Measurements from ENCODE around the gene SYTL1. TPM values are rescaled to one million over a fixed set of nuclear protein-coding genes. Genes with fewer than 3 reads are reported as not detected.

The SYTL1 gene
- total RNA-seq, 2 donors from 2014 or later = 26.0 to 43.4 TPM

DNA sequence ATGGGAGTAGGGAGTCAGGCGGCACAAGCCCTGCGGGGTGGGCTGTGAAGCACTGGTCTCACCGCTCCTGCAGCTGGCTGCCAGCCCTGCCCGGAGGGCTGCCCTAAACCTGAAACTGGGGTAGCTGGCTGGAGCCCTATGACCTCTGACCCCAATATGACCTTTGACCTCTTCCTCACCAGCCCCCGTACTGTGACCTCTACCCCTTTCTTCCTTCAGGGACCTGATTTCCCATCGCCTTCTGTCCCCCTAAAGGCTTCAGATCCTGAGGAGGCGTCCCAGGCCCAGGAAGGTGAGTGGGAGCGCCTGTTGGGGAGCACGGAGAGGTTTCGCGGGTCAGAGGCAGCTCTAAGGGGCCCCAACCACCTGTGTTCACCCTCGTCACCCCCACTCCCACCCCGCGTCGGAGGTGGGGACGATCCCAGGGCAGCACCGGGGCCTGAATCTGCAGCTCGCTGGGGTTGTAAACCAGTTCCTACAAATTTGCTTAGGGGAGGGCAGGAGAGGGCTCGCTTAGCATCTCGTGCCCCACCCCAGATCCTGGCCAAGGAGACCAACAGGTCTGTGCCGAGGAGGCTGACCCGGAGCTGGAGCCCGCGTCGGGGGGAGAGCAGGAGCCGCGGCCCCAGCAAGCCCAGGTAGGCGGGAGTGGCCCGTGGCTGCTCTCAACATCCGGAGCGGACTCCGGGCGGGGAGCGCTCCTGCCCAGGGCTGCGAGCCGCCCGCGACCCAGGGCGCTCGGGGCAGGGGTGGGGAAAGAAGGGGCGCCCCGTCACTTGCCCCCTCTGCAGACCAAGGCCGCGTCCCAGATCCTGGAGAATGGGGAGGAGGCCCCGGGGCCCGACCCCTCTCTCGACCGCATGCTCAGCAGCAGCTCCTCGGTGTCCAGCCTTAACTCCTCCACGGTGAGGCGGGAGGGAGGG lies 7.3 kb downstream of the SYTL1 start:
- H3K27me3 Mint-ChIP-seq = no peaks in the 10 kb centered on the region
- H3K4me1 Mint-ChIP-seq = peaks cover 11% of the 10 kb centered on the region
- H3K27ac Mint-ChIP-seq = no peak overlapping the region
- peaks cover 10% of the 10 kb centered on the region for H3K36me3 Mint-ChIP-seq (ENCODE audit: low read depth)
- peak; percentile 75 for ATAC-seq (replicated peaks)
- no peaks in the 10 kb centered on the region for H3K9me3 Mint-ChIP-seq
- peak overlapping the region; percentile 67 for H3K4me3 Mint-ChIP-seq

DNA sequence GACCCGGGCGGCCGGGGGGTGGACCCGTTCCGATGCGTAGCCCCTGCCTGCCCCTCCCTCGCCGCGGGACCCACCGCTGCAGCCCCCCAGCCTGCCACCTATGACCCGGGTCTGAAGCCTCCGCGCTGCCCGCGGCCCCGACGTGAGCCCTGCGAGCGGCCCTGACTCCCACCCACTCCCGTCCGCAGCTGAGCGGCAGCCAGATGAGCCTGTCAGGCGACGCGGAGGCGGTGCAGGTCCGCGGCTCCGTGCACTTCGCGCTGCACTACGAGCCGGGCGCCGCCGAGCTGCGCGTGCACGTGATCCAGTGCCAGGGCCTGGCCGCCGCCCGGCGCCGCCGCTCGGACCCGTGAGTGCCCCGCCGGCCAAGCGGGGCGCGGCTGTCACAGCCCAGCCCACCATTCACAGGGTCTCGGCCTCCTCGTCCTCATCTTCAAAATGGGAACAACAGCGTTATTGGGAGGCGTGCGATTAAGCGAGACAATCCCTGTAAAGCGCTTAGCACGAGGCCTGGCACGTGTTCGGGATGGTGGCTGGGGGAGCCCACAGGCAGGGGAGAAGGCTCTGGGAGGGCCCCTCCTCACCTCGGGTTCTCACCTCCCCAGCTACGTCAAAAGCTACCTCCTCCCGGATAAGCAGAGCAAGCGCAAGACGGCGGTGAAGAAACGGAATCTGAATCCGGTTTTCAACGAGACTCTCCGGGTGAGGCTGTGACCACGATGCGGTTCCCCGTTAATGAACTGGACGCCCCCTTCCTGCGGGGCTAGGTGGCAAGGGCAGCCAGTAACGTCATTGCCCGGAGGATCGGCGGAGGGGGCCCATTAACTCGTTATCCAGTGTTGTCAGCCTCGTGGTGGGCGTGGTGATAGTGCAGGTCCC lies 8.2 kb downstream of the SYTL1 start:
- peaks cover 10% of the 10 kb centered on the region for H3K36me3 Mint-ChIP-seq (ENCODE audit: low read depth)
- no peak overlapping the region for H3K27ac Mint-ChIP-seq
- no peaks in the 10 kb centered on the region for H3K9me3 Mint-ChIP-seq
- peak; percentile 82 for ATAC-seq (replicated peaks)
- no peaks in the 10 kb centered on the region for H3K27me3 Mint-ChIP-seq
- no peak overlapping the region for H3K4me3 Mint-ChIP-seq
- peaks cover 11% of the 10 kb centered on the region for H3K4me1 Mint-ChIP-seq

DNA sequence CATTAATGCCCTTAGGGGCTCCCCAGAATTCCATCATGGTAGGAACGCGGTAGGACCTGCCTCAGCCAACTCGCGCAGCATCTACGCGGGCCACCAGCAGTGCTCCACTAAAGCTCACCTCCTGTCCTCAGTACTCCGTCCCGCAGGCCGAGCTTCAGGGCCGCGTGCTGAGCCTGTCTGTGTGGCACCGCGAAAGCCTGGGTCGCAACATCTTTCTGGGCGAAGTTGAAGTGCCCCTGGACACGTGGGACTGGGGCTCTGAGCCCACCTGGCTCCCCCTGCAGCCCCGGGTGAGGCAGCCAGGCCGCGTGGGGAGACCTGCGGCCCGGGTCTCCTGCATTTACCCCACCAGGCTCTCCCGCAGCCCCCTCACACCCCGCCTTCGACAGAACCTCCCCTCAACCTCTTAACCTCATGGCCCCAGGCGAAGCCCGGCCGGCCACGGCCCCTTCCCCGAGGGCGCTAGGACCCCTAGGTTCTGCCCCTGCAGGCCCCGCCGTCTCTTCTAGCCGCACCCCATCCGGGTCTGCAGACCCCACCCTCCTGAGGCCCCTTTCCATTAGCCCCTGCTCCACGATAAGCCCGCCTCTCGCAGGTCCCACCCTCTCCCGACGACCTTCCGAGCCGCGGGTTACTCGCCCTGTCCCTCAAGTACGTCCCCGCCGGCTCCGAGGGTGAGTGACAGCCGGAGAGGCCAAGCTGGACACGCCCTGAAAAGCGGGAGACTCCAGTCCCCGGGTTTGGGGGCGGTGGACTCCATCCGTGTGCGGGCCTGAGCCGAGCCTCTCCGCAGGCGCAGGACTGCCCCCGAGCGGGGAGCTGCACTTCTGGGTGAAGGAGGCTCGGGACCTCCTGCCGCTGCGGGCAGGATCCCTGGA lies 9.1 kb downstream of the SYTL1 start:
- ATAC-seq (replicated peaks) = no peak
- H3K4me3 Mint-ChIP-seq = no peak overlapping the region

DNA sequence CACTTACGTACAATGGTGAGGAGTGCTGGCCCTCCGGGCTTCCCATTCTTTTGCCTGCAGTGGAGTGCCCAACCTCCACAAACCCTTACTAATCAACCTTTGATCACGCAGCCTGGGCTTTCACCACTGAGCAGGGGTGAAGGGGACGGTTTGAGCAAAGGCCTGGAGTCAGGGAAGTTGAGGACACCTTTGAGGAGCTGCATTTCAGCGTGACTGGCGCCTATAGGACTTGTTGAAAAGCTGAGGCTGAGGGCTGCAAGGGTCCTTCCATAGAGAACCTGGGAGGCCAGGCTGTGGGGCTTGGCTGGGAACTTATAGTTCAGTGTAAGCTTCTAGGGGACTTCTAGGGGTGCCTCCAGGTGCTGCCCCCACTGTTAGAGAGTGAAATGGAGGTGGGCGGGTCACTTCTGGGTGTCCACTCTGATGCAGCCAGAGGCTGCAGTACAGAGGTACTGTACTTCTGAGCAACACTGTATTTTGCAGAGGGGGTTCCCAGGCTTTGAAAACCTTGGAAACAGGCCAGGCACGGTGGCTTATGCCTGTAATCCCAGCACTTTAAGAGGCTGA lies 9.8 kb downstream of the SYTL1 start:
- Mint-ChIP-seq H3K27ac (no peak overlapping the region), H3K4me1 (peaks cover 5% of the 10 kb centered on the region), H3K36me3 (ENCODE audit: low read depth) (no peaks in the 10 kb centered on the region), H3K4me3 (no peak overlapping the region), H3K27me3 (no peaks in the 10 kb centered on the region), H3K9me3 (no peaks in the 10 kb centered on the region)
- no peak for ATAC-seq (replicated peaks)

More for the DNA sequence above, 9.1 kb downstream of the SYTL1 start:
- H3K36me3 Mint-ChIP-seq (ENCODE audit: low read depth) = peaks cover 5% of the 10 kb centered on the region
- peaks cover 10% of the 10 kb centered on the region for H3K4me1 Mint-ChIP-seq
- H3K9me3 Mint-ChIP-seq = no peaks in the 10 kb centered on the region
- H3K27ac Mint-ChIP-seq = no peak overlapping the region
- no peaks in the 10 kb centered on the region for H3K27me3 Mint-ChIP-seq

DNA sequence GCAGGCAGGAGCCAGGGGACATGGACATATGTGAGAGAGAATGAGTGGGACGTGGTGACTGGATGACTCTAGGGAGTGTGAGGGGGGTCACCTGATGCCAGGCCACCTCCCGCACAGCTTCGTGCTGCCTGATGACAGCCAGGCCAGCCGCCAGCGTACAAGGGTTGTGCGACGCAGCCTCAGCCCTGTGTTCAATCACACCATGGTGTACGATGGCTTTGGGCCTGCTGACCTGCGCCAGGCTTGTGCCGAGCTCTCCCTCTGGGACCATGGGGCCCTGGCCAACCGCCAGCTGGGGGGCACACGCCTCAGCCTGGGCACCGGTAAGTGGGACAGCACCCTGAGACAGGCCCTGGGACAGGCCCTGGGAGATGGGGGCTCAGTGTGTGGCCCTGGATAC lies 11.3 kb downstream of the SYTL1 start:
- no peak for ATAC-seq (replicated peaks)
- Mint-ChIP-seq H3K4me1 (no peaks in the 10 kb centered on the region), H3K27ac (no peak overlapping the region), H3K4me3 (no peak overlapping the region), H3K9me3 (no peaks in the 10 kb centered on the region), H3K36me3 (ENCODE audit: low read depth) (no peaks in the 10 kb centered on the region), H3K27me3 (no peaks in the 10 kb centered on the region)

DNA sequence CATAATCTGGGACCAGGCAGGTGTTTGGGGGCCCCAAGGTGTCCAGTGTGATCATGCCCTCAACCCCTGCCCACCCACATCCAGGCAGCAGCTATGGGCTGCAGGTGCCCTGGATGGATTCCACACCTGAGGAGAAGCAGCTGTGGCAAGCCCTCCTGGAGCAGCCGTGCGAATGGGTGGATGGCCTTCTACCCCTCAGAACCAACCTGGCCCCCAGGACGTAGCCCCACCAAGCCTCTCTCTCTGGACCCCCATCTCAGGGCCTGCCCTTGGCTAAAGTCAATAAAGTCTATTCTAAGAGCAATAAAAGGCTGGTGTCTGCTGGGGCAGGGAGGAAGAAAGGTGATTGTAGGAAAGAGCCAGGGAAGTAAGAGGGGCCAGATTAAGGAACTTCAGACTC lies 11.8 kb downstream of the SYTL1 start:
- Mint-ChIP-seq H3K36me3 (ENCODE audit: low read depth) (no peaks in the 10 kb centered on the region), H3K4me1 (no peaks in the 10 kb centered on the region), H3K4me3 (no peak overlapping the region), H3K27ac (no peak overlapping the region), H3K9me3 (no peaks in the 10 kb centered on the region), H3K27me3 (no peaks in the 10 kb centered on the region)
- no peak for ATAC-seq (replicated peaks)

DNA sequence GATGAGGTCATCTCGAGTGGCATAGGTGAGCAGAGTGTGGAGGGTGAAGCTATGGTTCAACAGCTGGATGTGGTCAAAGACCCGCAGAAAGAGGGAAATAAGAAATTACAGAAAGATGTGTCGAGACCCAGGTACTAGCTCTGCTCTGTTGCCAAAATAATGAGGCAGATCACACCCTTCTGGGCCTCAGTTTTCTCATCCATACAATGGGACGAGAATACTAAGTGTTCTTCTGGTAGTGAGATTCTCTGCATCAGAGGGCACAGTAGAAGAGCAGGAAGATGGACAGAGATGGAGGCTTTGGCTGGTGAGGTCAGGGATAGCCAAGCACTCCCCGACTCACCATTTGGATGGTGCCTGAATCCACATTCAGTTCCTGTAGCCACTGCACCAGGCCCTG lies 13.9 kb downstream of the SYTL1 start:
- Mint-ChIP-seq H3K4me1 (peaks cover 7% of the 10 kb centered on the region), H3K4me3 (peak overlapping the region; percentile 71)

DNA sequence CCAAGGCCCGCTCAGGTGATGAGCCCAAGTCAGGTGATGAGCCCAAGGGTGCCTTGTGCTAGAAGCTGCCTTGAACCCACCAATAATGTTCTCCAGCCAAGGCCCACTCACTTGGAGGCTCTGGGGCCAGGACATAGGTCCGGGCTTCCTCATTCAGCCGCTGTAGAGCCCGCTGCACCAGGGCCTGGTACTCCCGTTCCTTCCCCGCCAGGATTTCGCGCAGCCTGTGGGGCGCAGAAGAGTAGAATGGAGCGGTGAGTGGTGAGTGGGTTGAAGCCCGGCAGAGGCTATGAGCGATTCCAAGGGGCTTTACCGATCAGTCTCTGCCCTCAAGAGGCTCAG lies 14.4 kb downstream of the SYTL1 start:
- H3K36me3 Mint-ChIP-seq (ENCODE audit: low read depth) = no peaks in the 10 kb centered on the region
- peak overlapping the region; percentile 65 for H3K27ac Mint-ChIP-seq
- peak overlapping the region; percentile 71 for H3K4me3 Mint-ChIP-seq
- H3K27me3 Mint-ChIP-seq = no peaks in the 10 kb centered on the region
- peaks cover 7% of the 10 kb centered on the region for H3K4me1 Mint-ChIP-seq
- no peaks in the 10 kb centered on the region for H3K9me3 Mint-ChIP-seq
- ATAC-seq (replicated peaks) = no peak

More for the DNA sequence above, 13.9 kb downstream of the SYTL1 start:
- no peaks in the 10 kb centered on the region for H3K27me3 Mint-ChIP-seq
- peak overlapping the region; percentile 12 for H3K27ac Mint-ChIP-seq
- ATAC-seq (replicated peaks) = no peak
- no peaks in the 10 kb centered on the region for H3K36me3 Mint-ChIP-seq (ENCODE audit: low read depth)
- H3K9me3 Mint-ChIP-seq = no peaks in the 10 kb centered on the region

DNA sequence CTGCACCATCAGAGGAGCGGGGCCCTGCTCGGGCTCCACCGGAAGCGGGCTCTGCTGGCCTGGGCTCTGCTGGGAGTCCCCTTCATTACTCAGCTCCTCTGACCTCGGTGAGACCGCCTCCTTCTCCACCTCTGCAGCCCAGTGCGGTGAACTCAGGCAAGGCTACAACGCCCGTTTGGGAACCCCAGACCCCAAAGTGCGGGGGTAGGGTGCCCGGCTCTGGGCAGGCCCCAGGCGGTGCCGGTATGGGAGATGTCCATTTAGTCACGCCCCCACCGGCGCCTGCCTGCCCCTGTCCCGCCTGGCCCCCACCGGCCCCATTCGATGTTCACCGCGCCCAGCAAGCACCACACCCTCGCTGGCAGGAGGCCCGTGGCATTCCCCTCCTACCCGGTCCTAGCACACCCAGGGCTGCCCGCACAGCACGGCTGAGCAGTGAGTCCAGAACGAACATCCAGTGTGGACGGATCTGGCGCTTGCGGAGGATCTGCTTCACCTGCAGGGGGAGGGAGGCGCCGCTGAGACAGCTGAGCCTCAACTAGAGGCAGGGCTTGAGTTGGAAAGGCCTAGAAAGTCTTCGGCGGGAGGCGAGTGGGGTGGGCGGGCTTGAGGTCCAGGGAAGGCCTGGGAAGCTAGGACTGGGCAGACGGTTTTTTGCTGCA lies 14.9 kb downstream of the SYTL1 start:
- peak; percentile 70 for ATAC-seq (replicated peaks)
- Mint-ChIP-seq H3K27ac (peak overlapping the region; percentile 76), H3K9me3 (no peaks in the 10 kb centered on the region), H3K27me3 (no peaks in the 10 kb centered on the region), H3K4me1 (peaks cover 7% of the 10 kb centered on the region), H3K36me3 (ENCODE audit: low read depth) (no peaks in the 10 kb centered on the region), H3K4me3 (peak overlapping the region; percentile 71)

DNA sequence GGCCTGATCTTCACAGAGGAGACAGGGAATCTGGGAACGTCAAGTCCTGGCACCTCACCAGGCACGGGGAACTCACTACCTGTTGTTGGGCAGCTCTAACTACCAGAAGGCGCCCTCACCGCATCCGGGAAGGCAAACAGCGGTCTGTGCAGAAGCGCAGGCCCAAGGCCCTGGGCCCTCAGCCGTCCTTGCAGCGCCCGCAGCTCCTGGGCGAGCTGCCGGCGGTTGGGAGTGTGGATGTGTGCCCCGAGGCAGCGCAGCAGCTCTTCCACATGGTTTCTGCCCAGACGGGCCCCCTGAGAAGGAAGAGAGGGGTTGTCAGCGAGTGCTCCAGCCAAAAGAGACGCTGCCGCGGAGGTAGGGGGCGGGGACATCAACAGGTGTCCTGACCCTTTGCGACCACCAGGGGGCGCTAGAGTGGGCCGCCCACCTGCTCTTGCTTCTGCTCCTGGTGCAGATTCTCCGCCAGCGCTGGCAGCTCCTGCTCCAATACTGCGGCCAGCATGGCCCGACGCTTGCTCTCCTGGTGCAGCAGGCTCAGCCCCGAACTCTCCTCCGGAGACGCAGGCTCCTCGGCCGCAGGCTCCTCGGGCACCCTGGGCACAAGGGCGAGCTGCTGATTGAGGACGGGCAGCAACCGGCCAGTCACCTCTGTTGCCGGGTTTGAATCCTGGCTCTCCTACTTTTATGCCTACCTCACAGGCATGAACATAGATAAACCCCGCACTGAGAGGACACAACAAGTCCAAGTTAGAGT lies 15.6 kb downstream of the SYTL1 start:
- no peaks in the 10 kb centered on the region for H3K9me3 Mint-ChIP-seq
- H3K4me3 Mint-ChIP-seq = peak overlapping the region; percentile 71
- peaks cover 7% of the 10 kb centered on the region for H3K4me1 Mint-ChIP-seq
- H3K36me3 Mint-ChIP-seq (ENCODE audit: low read depth) = no peaks in the 10 kb centered on the region
- peak; percentile 73 for ATAC-seq (replicated peaks)
- H3K27ac Mint-ChIP-seq = peak overlapping the region; percentile 76
- H3K27me3 Mint-ChIP-seq = no peaks in the 10 kb centered on the region

DNA sequence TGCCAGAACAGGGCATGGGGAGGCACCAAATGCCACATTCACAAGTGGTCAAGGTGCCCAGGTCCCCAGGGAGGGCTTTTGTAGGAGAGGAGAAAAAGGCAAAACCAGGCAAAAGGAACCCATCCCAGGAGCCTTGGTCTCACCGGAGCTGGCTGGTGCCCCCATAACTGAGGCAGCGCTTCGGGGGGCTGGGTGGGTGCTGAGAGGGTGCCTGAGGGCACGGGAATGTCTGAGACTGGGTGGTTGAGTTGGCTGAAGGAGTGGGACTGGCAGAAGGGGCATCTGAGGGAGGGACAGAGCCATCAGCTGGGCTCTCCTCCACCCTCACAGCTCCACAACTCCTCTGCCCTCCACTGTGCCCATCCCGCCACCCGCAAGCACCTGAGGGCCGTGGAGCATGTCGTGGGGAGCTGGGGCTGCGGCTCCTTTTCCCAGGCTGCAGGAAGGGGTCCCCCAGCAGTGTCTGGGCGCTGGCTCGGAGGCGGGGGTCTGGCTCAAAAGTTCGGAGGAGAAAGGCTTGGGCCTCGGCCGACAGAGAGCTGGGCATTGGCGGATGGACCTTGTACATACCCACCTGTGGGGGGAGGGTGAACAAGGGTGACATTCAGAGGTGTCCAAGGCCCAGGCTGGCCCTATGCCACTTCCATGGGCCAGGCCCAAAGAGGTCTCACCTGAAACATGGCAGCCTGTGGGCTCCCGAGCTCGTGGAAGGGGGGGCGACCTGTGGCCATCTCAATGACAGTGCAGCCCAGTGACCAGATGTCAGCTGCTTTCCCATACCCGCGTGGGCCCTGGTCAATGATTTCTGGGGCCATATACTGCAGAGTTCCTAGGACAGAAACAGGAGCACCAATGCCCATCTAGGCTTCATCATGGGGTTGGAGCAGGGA lies 16.5 kb downstream of the SYTL1 start:
- peaks cover 7% of the 10 kb centered on the region for H3K4me1 Mint-ChIP-seq
- H3K36me3 Mint-ChIP-seq (ENCODE audit: low read depth) = no peaks in the 10 kb centered on the region
- H3K9me3 Mint-ChIP-seq = no peaks in the 10 kb centered on the region
- H3K4me3 Mint-ChIP-seq = peak overlapping the region; percentile 73
- no peak overlapping the region for H3K27ac Mint-ChIP-seq
- ATAC-seq (replicated peaks) = no peak
- H3K27me3 Mint-ChIP-seq = no peaks in the 10 kb centered on the region

DNA sequence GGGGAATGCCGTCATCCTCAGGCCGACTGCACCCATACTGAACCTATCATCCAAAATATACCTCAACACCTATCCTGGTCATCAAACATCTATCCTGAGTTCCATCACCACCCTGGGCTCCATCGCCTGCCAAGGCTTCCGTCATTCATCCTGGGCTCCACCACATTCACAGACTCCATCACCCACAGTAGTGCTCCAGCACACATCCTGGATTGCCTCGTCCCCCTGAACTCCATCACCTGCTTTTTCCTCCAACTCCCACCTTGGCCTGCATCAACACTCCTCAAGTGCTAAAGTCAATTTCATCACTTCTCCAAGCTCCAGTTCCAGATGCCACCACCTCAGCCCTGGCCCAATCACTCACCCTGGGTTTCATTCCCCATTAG lies 17.1 kb downstream of the SYTL1 start:
- peak overlapping the region; percentile 73 for H3K4me3 Mint-ChIP-seq
- no peak overlapping the region for H3K27ac Mint-ChIP-seq

More for the DNA sequence above, 17.1 kb downstream of the SYTL1 start:
- Mint-ChIP-seq H3K36me3 (ENCODE audit: low read depth) (no peaks in the 10 kb centered on the region), H3K9me3 (no peaks in the 10 kb centered on the region), H3K4me1 (peaks cover 7% of the 10 kb centered on the region), H3K27me3 (no peaks in the 10 kb centered on the region)
- ATAC-seq (replicated peaks) = no peak
